Measurements from ENCODE around the gene C1orf116. TPM values are rescaled to one million over a fixed set of nuclear protein-coding genes. Genes with fewer than 3 reads are reported as not detected.

Gene C1orf116
- polyA plus RNA-seq, 3 donors, result 0.03 to 0.04 TPM; not detected in 1

DNA sequence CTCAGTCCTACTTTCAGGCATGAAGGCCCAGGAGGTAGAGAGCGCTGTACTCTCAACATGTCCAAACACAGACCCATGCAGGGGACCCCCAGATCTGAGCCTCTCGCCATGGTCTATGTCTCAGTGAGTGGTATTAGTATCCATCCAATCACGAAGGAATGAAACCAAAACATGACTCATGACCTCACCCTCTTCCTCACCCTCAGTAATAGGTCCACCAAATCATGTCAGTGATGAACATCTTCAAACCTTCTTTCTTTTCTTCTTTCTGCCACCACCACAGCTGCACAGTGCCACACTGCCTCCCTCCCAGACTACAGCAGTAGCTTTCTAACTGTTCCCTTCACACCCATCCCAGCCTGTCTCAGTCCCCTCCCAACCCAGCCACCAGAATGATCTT lies 16.8 kb downstream of the C1orf116 start:
- H3K4me2 ChIP-seq (replicated peaks; ENCODE audit: extremely low read depth, low read length, poor library complexity, severe bottlenecking), result no peak overlapping the region
- H3K4me3 Mint-ChIP-seq, result no peak overlapping the region
- H3K9ac ChIP-seq (ENCODE audit: insufficient read depth, low read length, poor library complexity, severe bottlenecking), result no peak overlapping the region
- H3K27ac ChIP-seq (ENCODE audit: low read depth in 1 of 2, low read length in 2 of 2), result no peak overlapping the region
- H2AFZ ChIP-seq (ENCODE audit: insufficient read depth, low read depth, low read length, poor library complexity, severe bottlenecking), result no peak overlapping the region
- H3K4me3 ChIP-seq (replicated peaks in 1 of 3; ENCODE audit: low read depth in 2 of 3, low read length in 3 of 3), result no peak overlapping the region
- 100% methylated on average over 1 of the region's 3 CpGs for WGBS (ENCODE audit: insufficient coverage)
- H3K79me2 ChIP-seq (ENCODE audit: insufficient read depth, low read length), result no peaks in the 10 kb centered on the region
- no peak overlapping the region for H3K27ac Mint-ChIP-seq
- TF ChIP-seq, protein P1, sequence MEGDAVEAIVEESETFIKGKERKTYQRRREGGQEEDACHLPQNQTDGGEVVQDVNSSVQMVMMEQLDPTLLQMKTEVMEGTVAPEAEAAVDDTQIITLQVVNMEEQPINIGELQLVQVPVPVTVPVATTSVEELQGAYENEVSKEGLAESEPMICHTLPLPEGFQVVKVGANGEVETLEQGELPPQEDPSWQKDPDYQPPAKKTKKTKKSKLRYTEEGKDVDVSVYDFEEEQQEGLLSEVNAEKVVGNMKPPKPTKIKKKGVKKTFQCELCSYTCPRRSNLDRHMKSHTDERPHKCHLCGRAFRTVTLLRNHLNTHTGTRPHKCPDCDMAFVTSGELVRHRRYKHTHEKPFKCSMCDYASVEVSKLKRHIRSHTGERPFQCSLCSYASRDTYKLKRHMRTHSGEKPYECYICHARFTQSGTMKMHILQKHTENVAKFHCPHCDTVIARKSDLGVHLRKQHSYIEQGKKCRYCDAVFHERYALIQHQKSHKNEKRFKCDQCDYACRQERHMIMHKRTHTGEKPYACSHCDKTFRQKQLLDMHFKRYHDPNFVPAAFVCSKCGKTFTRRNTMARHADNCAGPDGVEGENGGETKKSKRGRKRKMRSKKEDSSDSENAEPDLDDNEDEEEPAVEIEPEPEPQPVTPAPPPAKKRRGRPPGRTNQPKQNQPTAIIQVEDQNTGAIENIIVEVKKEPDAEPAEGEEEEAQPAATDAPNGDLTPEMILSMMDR (IDR thresholded peaks at IDR 0.05), result no peak
- no peaks in the 10 kb centered on the region for H4K20me1 ChIP-seq (ENCODE audit: insufficient read depth, low read length)
- H3K9me3 ChIP-seq (replicated peaks in 1 of 2; ENCODE audit: control insufficient read depth in 1 of 2, insufficient read depth in 1 of 2, low read length in 2 of 2), result no peaks in the 10 kb centered on the region
- H3K4me1 Mint-ChIP-seq, result peaks cover 26% of the 10 kb centered on the region
- peaks cover 0 to 2% (median 0%) of the 10 kb centered on the region in 7 donors for H3K9me3 Mint-ChIP-seq
- no peaks in the 10 kb centered on the region for H3K36me3 ChIP-seq (replicated peaks in 1 of 2; ENCODE audit: control insufficient read depth in 1 of 2, insufficient read depth in 2 of 2, low read length in 2 of 2)
- H3K27me3 Mint-ChIP-seq (ENCODE audit: low read depth in 3 of 3), result peaks cover 2% of the 10 kb centered on the region in 3 donors
- H3K36me3 Mint-ChIP-seq, result peaks cover 0 to under 1% of the 10 kb centered on the region in 2 donors
- peaks cover 6 to 9% of the 10 kb centered on the region in 2 donors for H3K4me1 ChIP-seq (ENCODE audit: control insufficient read depth in 1 of 2, insufficient read depth in 2 of 2, low read length in 2 of 2)
- H3K27me3 ChIP-seq (ENCODE audit: control insufficient read depth in 2 of 2, insufficient read depth in 2 of 2, low read length in 2 of 2), result no peaks in the 10 kb centered on the region
- DNase-seq, result no peak
- intact Hi-C loops (cut with micrococcal nuclease), result no loop called here

DNA sequence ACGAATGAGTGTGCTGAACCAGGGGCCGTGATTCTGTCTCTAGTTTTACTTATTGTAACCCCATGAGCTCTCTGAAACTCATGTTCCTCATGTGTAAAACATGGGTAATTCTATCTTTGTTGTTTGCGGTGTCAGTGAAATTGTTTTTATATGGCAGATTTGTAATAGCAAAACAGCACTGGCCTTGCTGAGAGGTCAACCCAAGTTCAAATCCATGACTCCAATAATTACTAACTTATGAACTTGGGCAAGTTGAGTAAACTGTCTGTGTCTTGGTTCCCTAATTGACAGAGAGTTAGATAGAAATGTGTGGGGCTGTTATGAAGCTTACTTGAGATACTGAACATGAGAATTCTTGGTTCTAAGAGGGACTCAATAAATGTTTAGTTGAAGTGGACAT lies 17.8 kb downstream of the C1orf116 start:
- Histone ChIP-seq H3K27ac (ENCODE audit: low read depth in 1 of 2, low read length in 2 of 2) (no peak overlapping the region), H3K27me3 (ENCODE audit: control insufficient read depth in 2 of 2, insufficient read depth in 2 of 2, low read length in 2 of 2) (no peaks in the 10 kb centered on the region), H3K9ac (ENCODE audit: insufficient read depth, low read length, poor library complexity, severe bottlenecking) (no peak overlapping the region), H3K9me3 (replicated peaks in 1 of 2; ENCODE audit: control insufficient read depth in 1 of 2, insufficient read depth in 1 of 2, low read length in 2 of 2) (no peaks in the 10 kb centered on the region), H2AFZ (ENCODE audit: insufficient read depth, low read depth, low read length, poor library complexity, severe bottlenecking) (no peak overlapping the region), H3K79me2 (ENCODE audit: insufficient read depth, low read length) (no peaks in the 10 kb centered on the region), H3K4me2 (replicated peaks; ENCODE audit: extremely low read depth, low read length, poor library complexity, severe bottlenecking) (no peak overlapping the region), H3K4me1 (ENCODE audit: control insufficient read depth in 1 of 2, insufficient read depth in 2 of 2, low read length in 2 of 2) (peaks cover 6 to 9% of the 10 kb centered on the region in 2 donors), H4K20me1 (ENCODE audit: insufficient read depth, low read length) (no peaks in the 10 kb centered on the region), H3K36me3 (replicated peaks in 1 of 2; ENCODE audit: control insufficient read depth in 1 of 2, insufficient read depth in 2 of 2, low read length in 2 of 2) (no peaks in the 10 kb centered on the region), H3K4me3 (replicated peaks in 1 of 3; ENCODE audit: low read depth in 2 of 3, low read length in 3 of 3) (no peak overlapping the region)
- Mint-ChIP-seq H3K27me3 (ENCODE audit: low read depth in 3 of 3) (peaks cover 2% of the 10 kb centered on the region in 3 donors), H3K4me3 (no peak overlapping the region), H3K36me3 (no peaks in the 10 kb centered on the region), H3K9me3 (peaks cover 0 to 2% (median 0%) of the 10 kb centered on the region in 7 donors), H3K27ac (no peak overlapping the region), H3K4me1 (peaks cover 20% of the 10 kb centered on the region)
- intact Hi-C loops (cut with micrococcal nuclease), result no loop called here
- WGBS (ENCODE audit: insufficient coverage), result no CpG with 5 or more reads among the region's 3 CpGs
- DNase-seq, result no peak
- TF ChIP-seq, protein P1 (IDR thresholded peaks at IDR 0.05), result no peak
